Natural killer cell (primary cell): ENCODE data around the gene FCF1. TPM values are rescaled to one million over a fixed set of nuclear protein-coding genes. Genes with fewer than 3 reads are reported as not detected.

ENCODE experiments used
- ATAC-seq, 3 donors: fragments of 150-1000 bp in 2 of 3; fragments of 200-7000 bp in 1 of 3; cut with Tn5 transposase; 1 replicate in 1 of 3; 2 replicates in 2 of 3; pipeline ENCODE4 v1.10.0; 2021; ENCODE audit warnings: mild to moderate bottlenecking in 2 of 3, moderate library complexity in 2 of 3
- DNase-seq, 2 donors: peaks; one replicate each; pipeline versions ENCODE4 v3.0.0 to v3.0.0-alpha.2; 2013 to 2021; ENCODE audit warnings: mixed read lengths in 1 of 2
- H3K27ac ChIP-seq: one replicate; pipeline ENCODE4 v1.5.1; 2013; ENCODE audit warnings: mild to moderate bottlenecking, low read length
- H3K27me3 ChIP-seq: one replicate; pipeline ENCODE4 v1.6.1; 2013; ENCODE audit warnings: low read length; ENCODE audit not compliant: control insufficient read depth, insufficient read depth
- H3K36me3 ChIP-seq: one replicate; pipeline ENCODE4 v1.6.1; 2013; ENCODE audit warnings: low read length; ENCODE audit not compliant: control insufficient read depth, insufficient read depth
- H3K4me1 ChIP-seq: one replicate; pipeline ENCODE4 v1.6.1; 2013; ENCODE audit warnings: low read length; ENCODE audit not compliant: control insufficient read depth, insufficient read depth
- H3K4me3 ChIP-seq: one replicate; pipeline ENCODE4 v1.5.1; 2013; ENCODE audit warnings: low read length
- H3K9me3 ChIP-seq: one replicate; pipeline ENCODE4 v1.6.1; 2013; ENCODE audit warnings: low read length; ENCODE audit not compliant: control insufficient read depth, insufficient read depth
- H3K27ac Mint-ChIP-seq, 2 donors: one replicate each; pipeline ENCODE4 v1.8.0; 2022; ENCODE audit warnings: mild to moderate bottlenecking in 2 of 2, mixed read lengths in 2 of 2, moderate library complexity in 1 of 2
- H3K27me3 Mint-ChIP-seq, 2 donors: one replicate each; pipeline ENCODE4 v1.8.0; 2022; ENCODE audit warnings: low read depth in 2 of 2, mixed read lengths in 2 of 2
- H3K36me3 Mint-ChIP-seq: one replicate; pipeline ENCODE4 v1.8.0; 2022; ENCODE audit warnings: mixed read lengths
- H3K4me1 Mint-ChIP-seq, 2 donors: one replicate each; pipeline ENCODE4 v1.8.0; 2022; ENCODE audit warnings: mixed read lengths in 2 of 2
- H3K4me3 Mint-ChIP-seq: one replicate; pipeline ENCODE4 v1.8.0; 2022; ENCODE audit warnings: mild to moderate bottlenecking, moderate library complexity, mixed read lengths
- H3K9me3 Mint-ChIP-seq, 2 donors: one replicate each; pipeline ENCODE4 v1.8.0; 2022; ENCODE audit warnings: mixed read lengths in 2 of 2
- WGBS: methylation state at CpG from one replicate; pipeline ENCODE4 v1.1.7; 2013; ENCODE audit warnings: missing lambda C conversion rate; ENCODE audit not compliant: insufficient coverage; 5-methylcytosine and 5-hydroxymethylcytosine counted together
- intact Hi-C: fragments of 100-400 bp; cut with micrococcal nuclease; formaldehyde crosslinking; loops from one replicate; pipeline ENCODE4 v1.14.2; 2022
- total RNA-seq, 4 donors: library from RNA; stranded (reverse); fragments of 120-200 nt in 1 of 4; gene quantifications; one replicate each; pipeline versions ENCODE4 v1.2.3 to v1.2.4, GENCODE V29; 2013 to 2022
- TF ChIP-seq, protein P1 (sequence below): fragments of 200-600 bp; IDR thresholded peaks from one replicate; pipeline ENCODE4 v1.8.0; 2022; ENCODE audit warnings: antibody characterized with exemption

FCF1 gene
- total RNA-seq, 3 donors from 2014 or later (not counting 1 experiment from before 2014, with no cell fraction given), result 37.1 to 49.6 (median 40.4) TPM

DNA sequence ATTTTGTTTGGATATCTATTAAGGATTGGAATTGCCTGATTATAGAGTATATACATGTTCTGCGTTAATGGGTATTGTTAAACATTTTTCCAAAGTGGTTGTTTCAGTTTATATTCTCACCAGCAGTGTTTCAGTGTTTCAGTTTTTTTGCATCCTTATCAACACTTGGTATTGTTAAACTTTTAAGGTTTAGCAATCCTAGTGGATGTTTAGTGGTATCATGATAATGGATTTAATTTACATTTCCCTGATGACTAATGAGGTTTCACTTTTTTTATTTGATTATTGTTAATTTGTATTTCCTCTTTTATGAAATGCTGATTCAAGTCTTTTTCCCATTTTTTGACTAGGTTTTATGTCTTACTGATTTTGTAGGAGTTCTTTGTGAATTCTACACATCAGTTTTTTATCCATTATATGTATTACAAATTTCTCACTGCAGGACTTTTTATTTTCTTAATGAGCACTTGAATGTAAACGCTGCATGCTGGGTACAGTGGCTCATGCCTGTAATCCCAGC is 73.9 kb downstream of the FCF1 start:
- Mint-ChIP-seq H3K27me3 (no peaks in the 10 kb centered on the region), H3K27ac (peak overlapping the region in 1 of 2 donors; percentile 29), H3K4me1 (peaks cover 25 to 31% of the 10 kb centered on the region in 2 donors), H3K36me3 (peaks cover 36% of the 10 kb centered on the region), H3K4me3 (no peak overlapping the region), H3K9me3 (no peaks in the 10 kb centered on the region)
- WGBS, result 97% methylated on average over 2 of the region's 2 CpGs
- intact Hi-C loops, result no loop called here
- no peaks in the 10 kb centered on the region for H3K27me3 ChIP-seq
- ATAC-seq (no peak), DNase-seq (no peak)
- H3K4me3 ChIP-seq, result no peak overlapping the region
- H3K9me3 ChIP-seq, result no peaks in the 10 kb centered on the region
- H3K4me1 ChIP-seq, result peaks cover 5% of the 10 kb centered on the region
- TF ChIP-seq, protein P1, sequence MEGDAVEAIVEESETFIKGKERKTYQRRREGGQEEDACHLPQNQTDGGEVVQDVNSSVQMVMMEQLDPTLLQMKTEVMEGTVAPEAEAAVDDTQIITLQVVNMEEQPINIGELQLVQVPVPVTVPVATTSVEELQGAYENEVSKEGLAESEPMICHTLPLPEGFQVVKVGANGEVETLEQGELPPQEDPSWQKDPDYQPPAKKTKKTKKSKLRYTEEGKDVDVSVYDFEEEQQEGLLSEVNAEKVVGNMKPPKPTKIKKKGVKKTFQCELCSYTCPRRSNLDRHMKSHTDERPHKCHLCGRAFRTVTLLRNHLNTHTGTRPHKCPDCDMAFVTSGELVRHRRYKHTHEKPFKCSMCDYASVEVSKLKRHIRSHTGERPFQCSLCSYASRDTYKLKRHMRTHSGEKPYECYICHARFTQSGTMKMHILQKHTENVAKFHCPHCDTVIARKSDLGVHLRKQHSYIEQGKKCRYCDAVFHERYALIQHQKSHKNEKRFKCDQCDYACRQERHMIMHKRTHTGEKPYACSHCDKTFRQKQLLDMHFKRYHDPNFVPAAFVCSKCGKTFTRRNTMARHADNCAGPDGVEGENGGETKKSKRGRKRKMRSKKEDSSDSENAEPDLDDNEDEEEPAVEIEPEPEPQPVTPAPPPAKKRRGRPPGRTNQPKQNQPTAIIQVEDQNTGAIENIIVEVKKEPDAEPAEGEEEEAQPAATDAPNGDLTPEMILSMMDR, result no peak
- peaks cover 40% of the 10 kb centered on the region for H3K36me3 ChIP-seq
- no peak overlapping the region for H3K27ac ChIP-seq

Other genes with a start within 250 kb of the FCF1 start
- 10 to 100 TPM; 33.2 to 53.6 (median 33.5) TPM for gene NPC2, start 219.8 kb upstream of the FCF1 start, total RNA-seq
- gene ISCA2, start 219.4 kb upstream of the FCF1 start, total RNA-seq, result 10 to 100 TPM; 12.0 to 18.2 (median 15.3) TPM
- gene LTBP2, start 100.9 kb upstream of the FCF1 start, total RNA-seq, result 1 to 10 TPM; 2.1 to 3.7 (median 3.0) TPM
- gene AREL1, start 64 bp upstream of the FCF1 start, total RNA-seq, result 10 to 100 TPM; 65.9 to 83.0 (median 82.3) TPM
- gene YLPM1, start 50.2 kb downstream of the FCF1 start, total RNA-seq, result 100 to 1,000 TPM in 1 of 3 donors, 10 to 100 TPM in 2; 86.1 to 101 (median 93.3) TPM
- 1 to 10 TPM; 5.1 to 7.1 (median 5.7) TPM for gene PROX2, start 163.0 kb downstream of the FCF1 start, total RNA-seq
- gene DLST, start 168.8 kb downstream of the FCF1 start, total RNA-seq, result 100 to 1,000 TPM; 161 to 180 (median 163) TPM
- gene RPS6KL1, start 210.1 kb downstream of the FCF1 start, total RNA-seq, result 1 to 10 TPM; 1.9 to 7.9 (median 2.9) TPM
- under 1 TPM in 2 of 3 donors, not detected in 1; 0.33 to 0.34 TPM for gene PGF, start 242.5 kb downstream of the FCF1 start, total RNA-seq